ENCODE results near the gene UTP4. TPM values are rescaled to one million over a fixed set of nuclear protein-coding genes. Genes with fewer than 3 reads are reported as not detected.

The UTP4 gene
- total RNA-seq, 2 experiments from 2014 or later: 21.1 to 67.3 TPM

DNA sequence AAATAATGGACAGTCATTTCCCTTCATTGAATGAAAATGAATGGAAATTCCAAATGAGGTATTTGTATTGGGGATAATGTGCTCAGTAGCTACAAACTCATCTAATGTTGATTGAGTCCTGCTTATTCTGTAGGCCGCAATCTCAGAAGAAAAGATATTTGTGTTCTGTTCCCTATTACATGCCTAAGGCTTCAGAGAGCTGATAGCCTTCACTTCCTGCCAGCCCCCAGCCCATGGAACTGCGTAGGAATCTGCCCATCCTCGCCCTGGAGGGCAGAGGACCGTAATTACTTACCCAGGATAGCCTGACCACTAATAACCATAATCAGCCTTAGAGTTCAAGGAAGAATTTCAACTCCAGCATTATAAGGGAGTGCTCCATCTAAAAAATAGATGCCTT lies 36.6 kb downstream of the UTP4 start:
- Histone ChIP-seq H3K27ac (ENCODE audit: low read depth, low read length, poor library complexity, severe bottlenecking) (no peak overlapping the region), H3K9me2 (ENCODE audit: insufficient read depth, low read length) (no peaks in the 10 kb centered on the region), H3K36me3 (ENCODE audit: insufficient read depth, low read length) (peaks cover 82% of the 10 kb centered on the region), H3K9me3 (ENCODE audit: low read length) (no peaks in the 10 kb centered on the region), H3K4me1 (ENCODE audit: insufficient read depth, low read length, poor library complexity, severe bottlenecking) (no peaks in the 10 kb centered on the region), H4K20me1 (ENCODE audit: insufficient read depth, low read length) (no peaks in the 10 kb centered on the region), H2AFZ (ENCODE audit: low read length) (no peak overlapping the region), H3K4me3 (ENCODE audit: low read depth, low read length, poor library complexity, severe bottlenecking) (no peak overlapping the region), H3K79me2 (ENCODE audit: insufficient read depth, low read depth, low read length) (no peaks in the 10 kb centered on the region), H3K4me2 (ENCODE audit: low read length) (no peak overlapping the region)
- CTCF ChIA-PET (ENCODE audit: unreplicated experiment): no interaction called here
- no peak for DNase-seq (ENCODE audit: low spot score)
- POLR2A ChIA-PET: interaction anchor here (0.6 to 1.2 kb wide), 3 partner anchors 13 to 492 kb away, joined by 3 to 4 read pairs (median 4); no protein-coding TSS in a partner anchor
- BruUV-seq (replicated peaks): no TSS peak
- intact Hi-C loops (cut with micrococcal nuclease; ENCODE audit: unreplicated experiment): no loop called here
- TF ChIP-seq, protein P1, sequence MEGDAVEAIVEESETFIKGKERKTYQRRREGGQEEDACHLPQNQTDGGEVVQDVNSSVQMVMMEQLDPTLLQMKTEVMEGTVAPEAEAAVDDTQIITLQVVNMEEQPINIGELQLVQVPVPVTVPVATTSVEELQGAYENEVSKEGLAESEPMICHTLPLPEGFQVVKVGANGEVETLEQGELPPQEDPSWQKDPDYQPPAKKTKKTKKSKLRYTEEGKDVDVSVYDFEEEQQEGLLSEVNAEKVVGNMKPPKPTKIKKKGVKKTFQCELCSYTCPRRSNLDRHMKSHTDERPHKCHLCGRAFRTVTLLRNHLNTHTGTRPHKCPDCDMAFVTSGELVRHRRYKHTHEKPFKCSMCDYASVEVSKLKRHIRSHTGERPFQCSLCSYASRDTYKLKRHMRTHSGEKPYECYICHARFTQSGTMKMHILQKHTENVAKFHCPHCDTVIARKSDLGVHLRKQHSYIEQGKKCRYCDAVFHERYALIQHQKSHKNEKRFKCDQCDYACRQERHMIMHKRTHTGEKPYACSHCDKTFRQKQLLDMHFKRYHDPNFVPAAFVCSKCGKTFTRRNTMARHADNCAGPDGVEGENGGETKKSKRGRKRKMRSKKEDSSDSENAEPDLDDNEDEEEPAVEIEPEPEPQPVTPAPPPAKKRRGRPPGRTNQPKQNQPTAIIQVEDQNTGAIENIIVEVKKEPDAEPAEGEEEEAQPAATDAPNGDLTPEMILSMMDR (conservative IDR thresholded peaks at IDR 0.05; ENCODE audit: low read length): no peak
- TF ChIP-seq EZH2phosphoT487 (IDR thresholded peaks at IDR 0.05; ENCODE audit: borderline replicate concordance, low read depth, low read length): no peak

DNA sequence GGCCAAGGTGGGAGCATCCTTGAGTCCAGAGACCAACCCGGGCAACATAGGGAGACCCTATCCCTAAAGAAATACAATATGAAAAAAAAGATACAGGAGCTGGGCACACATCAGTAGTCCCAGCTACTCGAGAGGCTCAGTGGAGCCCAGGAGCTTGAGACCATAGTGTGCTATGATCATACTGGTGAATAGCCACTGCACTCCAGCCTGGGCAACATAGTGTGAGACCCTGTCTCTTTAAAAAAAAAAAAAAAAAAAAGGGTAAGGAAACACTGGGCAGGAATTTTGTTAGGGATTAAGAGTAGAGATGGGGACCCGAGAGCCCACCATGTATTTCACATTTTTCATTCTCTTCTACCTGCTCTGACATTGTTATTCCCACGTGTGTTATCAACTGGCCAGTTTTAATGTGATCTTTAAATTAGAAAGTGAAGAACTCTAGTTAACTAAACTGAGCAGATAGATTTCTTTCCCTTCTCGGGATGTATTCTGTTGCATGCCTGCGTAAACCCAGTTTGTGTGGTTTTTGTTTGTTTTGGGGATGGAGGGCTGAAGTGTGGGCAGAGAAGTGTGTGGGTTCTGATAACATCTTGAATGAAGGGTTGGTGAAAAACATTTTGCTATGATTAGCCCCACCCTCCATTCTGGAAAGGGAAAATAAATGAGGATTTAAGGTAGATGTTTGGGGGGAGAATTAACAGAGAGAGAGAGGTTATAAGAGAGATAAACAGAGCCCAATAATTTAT lies 37.3 kb downstream of the UTP4 start:
- Histone ChIP-seq H2AFZ (ENCODE audit: low read length) (no peak overlapping the region), H3K36me3 (ENCODE audit: insufficient read depth, low read length) (peaks cover 76% of the 10 kb centered on the region), H3K79me2 (ENCODE audit: insufficient read depth, low read depth, low read length) (no peaks in the 10 kb centered on the region), H3K4me3 (ENCODE audit: low read depth, low read length, poor library complexity, severe bottlenecking) (no peak overlapping the region), H3K9me2 (ENCODE audit: insufficient read depth, low read length) (no peaks in the 10 kb centered on the region), H3K4me2 (ENCODE audit: low read length) (no peak overlapping the region), H4K20me1 (ENCODE audit: insufficient read depth, low read length) (no peaks in the 10 kb centered on the region), H3K27ac (ENCODE audit: low read depth, low read length, poor library complexity, severe bottlenecking) (no peak overlapping the region), H3K4me1 (ENCODE audit: insufficient read depth, low read length, poor library complexity, severe bottlenecking) (no peaks in the 10 kb centered on the region), H3K9me3 (ENCODE audit: low read length) (no peaks in the 10 kb centered on the region)
- no TSS peak for BruUV-seq (replicated peaks)
- ChIA-PET POLR2A (no interaction called here), CTCF (ENCODE audit: unreplicated experiment) (no interaction called here)
- DNase-seq (ENCODE audit: low spot score): no peak
- TF ChIP-seq, protein P1 (conservative IDR thresholded peaks at IDR 0.05; ENCODE audit: low read length): no peak
- no peak for TF ChIP-seq EZH2phosphoT487 (IDR thresholded peaks at IDR 0.05; ENCODE audit: borderline replicate concordance, low read depth, low read length)
- intact Hi-C loops (cut with micrococcal nuclease; ENCODE audit: unreplicated experiment): no loop called here

DNA sequence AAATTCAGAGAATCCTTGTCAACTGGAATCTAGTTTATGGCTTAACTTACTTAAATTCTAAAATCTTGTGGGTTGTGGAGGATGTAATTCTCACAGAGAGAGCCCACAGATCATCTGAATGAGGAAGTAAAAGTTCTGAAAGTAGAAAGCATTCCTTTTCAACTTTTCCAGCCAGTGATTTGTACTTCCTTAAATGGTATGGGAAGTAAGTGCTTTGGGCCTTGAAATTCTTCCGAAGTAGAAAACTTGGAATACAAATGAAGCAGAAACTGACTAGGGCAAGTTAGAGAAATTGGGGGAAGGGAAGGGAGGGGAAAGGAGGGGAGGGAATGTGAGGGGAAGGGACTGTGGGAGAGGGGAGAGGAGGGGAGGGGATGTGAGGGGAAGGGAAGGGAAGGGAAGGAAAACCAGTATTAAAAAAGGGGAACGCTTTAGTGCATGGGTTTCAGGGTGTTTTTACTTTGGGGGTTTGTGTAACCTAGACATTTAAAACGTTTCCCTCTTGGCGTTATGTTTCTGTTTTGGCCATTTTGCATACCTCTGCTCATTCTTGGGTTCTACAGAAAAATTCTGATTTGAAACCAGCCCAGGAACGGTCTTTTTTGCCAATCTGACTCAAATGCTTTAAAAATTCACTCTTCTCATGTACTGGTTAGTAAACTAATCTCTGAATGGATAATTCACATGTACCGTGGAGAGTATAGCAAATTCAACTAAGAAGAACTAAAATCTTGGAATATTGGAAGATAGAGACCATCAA lies 39.1 kb downstream of the UTP4 start:
- no peaks in the 10 kb centered on the region for H3K9me3 ChIP-seq (ENCODE audit: low read length)
- no peak overlapping the region for H3K27ac ChIP-seq (ENCODE audit: low read depth, low read length, poor library complexity, severe bottlenecking)
- H4K20me1 ChIP-seq (ENCODE audit: insufficient read depth, low read length): no peaks in the 10 kb centered on the region
- peaks cover 68% of the 10 kb centered on the region for H3K36me3 ChIP-seq (ENCODE audit: insufficient read depth, low read length)
- intact Hi-C loops (cut with micrococcal nuclease; ENCODE audit: unreplicated experiment): no loop called here
- H2AFZ ChIP-seq (ENCODE audit: low read length): no peak overlapping the region
- H3K9me2 ChIP-seq (ENCODE audit: insufficient read depth, low read length): no peaks in the 10 kb centered on the region
- no peaks in the 10 kb centered on the region for H3K79me2 ChIP-seq (ENCODE audit: insufficient read depth, low read depth, low read length)
- H3K4me2 ChIP-seq (ENCODE audit: low read length): no peak overlapping the region
- ChIA-PET CTCF (ENCODE audit: unreplicated experiment) (no interaction called here), POLR2A (no interaction called here)
- H3K4me1 ChIP-seq (ENCODE audit: insufficient read depth, low read length, poor library complexity, severe bottlenecking): no peaks in the 10 kb centered on the region
- H3K4me3 ChIP-seq (ENCODE audit: low read depth, low read length, poor library complexity, severe bottlenecking): no peak overlapping the region
- no TSS peak for BruUV-seq (replicated peaks)
- no peak for TF ChIP-seq EZH2phosphoT487 (IDR thresholded peaks at IDR 0.05; ENCODE audit: borderline replicate concordance, low read depth, low read length)
- TF ChIP-seq, protein P1 (conservative IDR thresholded peaks at IDR 0.05; ENCODE audit: low read length): no peak
- DNase-seq (ENCODE audit: low spot score): no peak

All from OCI-LY7 (cell line).